Measurements from ENCODE around the gene COLQ. TPM values are rescaled to one million over a fixed set of nuclear protein-coding genes. Genes with fewer than 3 reads are reported as not detected.
A peak's percentile ranks its signal among the peaks of the same experiment; 100 is the strongest.

Gene COLQ
- total RNA-seq, 1 donor from 2014 or later: 9.9 TPM

DNA sequence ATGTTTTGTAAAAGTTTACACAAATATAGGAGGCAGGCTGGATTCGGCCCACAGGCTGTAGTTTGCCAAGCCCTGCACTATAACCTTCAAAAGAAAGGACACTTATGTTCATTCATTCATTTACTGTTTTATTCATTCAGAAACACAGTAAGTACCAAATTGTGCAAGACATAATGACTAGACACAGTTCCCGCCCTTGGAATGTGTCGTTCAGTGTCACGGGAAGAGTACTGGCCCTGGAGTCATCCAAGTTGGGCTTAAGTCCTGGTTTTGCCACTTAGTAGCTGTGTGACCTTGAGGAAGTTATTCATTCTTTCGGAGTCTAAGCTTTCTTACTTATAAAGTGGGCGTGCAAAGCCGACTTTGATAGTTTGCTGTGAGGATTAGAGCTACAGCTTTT lies 22.0 kb downstream of the COLQ start:
- no peaks in the 10 kb centered on the region for H3K36me3 Mint-ChIP-seq (ENCODE audit: insufficient read depth)
- no peaks in the 10 kb centered on the region for H3K27me3 Mint-ChIP-seq
- no peaks in the 10 kb centered on the region for H3K9me3 Mint-ChIP-seq (ENCODE audit: low read depth)
- peak overlapping the region; percentile 20 for H3K27ac Mint-ChIP-seq
- peaks cover 7% of the 10 kb centered on the region for H3K4me1 Mint-ChIP-seq (ENCODE audit: low read depth)
- TF ChIP-seq CTCF (IDR thresholded peaks at IDR 0.05; ENCODE audit: unreplicated experiment): no peak
- DNase-seq (ENCODE audit: low spot score, unreplicated experiment): no peak
- no peak overlapping the region for H3K4me3 Mint-ChIP-seq (ENCODE audit: low read depth)

DNA sequence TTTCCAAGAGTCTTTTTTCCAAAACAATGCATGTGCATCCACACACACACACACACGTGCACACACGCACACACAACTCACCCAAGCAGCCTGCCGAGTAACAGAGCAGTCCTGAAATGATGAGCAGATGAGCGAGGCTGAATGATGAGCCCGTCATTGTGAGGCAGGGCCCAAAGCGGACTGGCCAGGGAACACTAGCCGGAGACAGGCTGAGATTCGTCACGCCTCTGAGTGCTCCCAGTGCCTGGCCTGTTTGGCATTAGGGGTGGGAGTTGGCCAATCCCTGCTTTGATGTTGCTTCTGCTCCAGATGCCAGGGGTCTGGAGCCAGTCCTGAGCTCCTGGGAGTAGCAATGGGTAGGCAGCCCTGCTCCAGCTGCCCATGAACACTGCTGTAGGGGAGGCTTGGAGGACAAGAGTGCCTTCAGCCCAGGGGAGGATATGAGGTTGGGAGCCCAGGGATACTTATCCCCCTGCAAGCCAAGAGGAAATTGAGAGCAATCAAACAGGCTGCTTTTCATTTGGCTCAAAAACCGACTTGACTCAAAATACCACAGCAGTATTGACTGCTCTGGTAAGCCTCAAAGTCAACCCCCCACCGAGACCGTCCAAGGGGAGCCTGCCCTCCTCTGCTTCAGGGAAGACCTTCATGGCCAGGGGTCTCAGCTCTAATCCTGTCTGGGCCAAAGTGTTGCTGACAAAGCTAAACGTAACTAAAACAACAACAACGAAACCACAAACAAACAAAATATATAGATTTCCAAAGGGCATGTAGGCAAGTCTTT lies 22.9 kb downstream of the COLQ start:
- no peaks in the 10 kb centered on the region for H3K27me3 Mint-ChIP-seq
- H3K27ac Mint-ChIP-seq: no peak overlapping the region
- H3K36me3 Mint-ChIP-seq (ENCODE audit: insufficient read depth): no peaks in the 10 kb centered on the region
- DNase-seq (ENCODE audit: low spot score, unreplicated experiment): no peak
- H3K4me1 Mint-ChIP-seq (ENCODE audit: low read depth): peaks cover 7% of the 10 kb centered on the region
- H3K9me3 Mint-ChIP-seq (ENCODE audit: low read depth): no peaks in the 10 kb centered on the region
- TF ChIP-seq CTCF (IDR thresholded peaks at IDR 0.05; ENCODE audit: unreplicated experiment): no peak
- no peak overlapping the region for H3K4me3 Mint-ChIP-seq (ENCODE audit: low read depth)

- DNase-seq (ENCODE audit: low spot score, unreplicated experiment): no peak
- Mint-ChIP-seq H3K4me1 (ENCODE audit: low read depth) (peaks cover 7% of the 10 kb centered on the region), H3K9me3 (ENCODE audit: low read depth) (no peaks in the 10 kb centered on the region), H3K27ac (no peak overlapping the region), H3K36me3 (ENCODE audit: insufficient read depth) (no peaks in the 10 kb centered on the region), H3K4me3 (ENCODE audit: low read depth) (no peak overlapping the region), H3K27me3 (no peaks in the 10 kb centered on the region)
- TF ChIP-seq CTCF (IDR thresholded peaks at IDR 0.05; ENCODE audit: unreplicated experiment): no peak
Measured at GRCh38 chr3:15497964-15498363, 23.5 kb downstream of the COLQ start.

GRCh38 chr3:15496341-15496664 lies 25.2 kb downstream of the COLQ start:
- DNase-seq (ENCODE audit: low spot score, unreplicated experiment): no peak
- Mint-ChIP-seq H3K9me3 (ENCODE audit: low read depth) (no peaks in the 10 kb centered on the region), H3K4me1 (ENCODE audit: low read depth) (peaks cover 7% of the 10 kb centered on the region), H3K4me3 (ENCODE audit: low read depth) (no peak overlapping the region), H3K27ac (no peak overlapping the region), H3K27me3 (no peaks in the 10 kb centered on the region), H3K36me3 (ENCODE audit: insufficient read depth) (no peaks in the 10 kb centered on the region)
- no peak for TF ChIP-seq CTCF (IDR thresholded peaks at IDR 0.05; ENCODE audit: unreplicated experiment)

GRCh38 chr3:15495461-15496340 lies 25.8 kb downstream of the COLQ start:
- no peak for DNase-seq (ENCODE audit: low spot score, unreplicated experiment)
- no peak for TF ChIP-seq CTCF (IDR thresholded peaks at IDR 0.05; ENCODE audit: unreplicated experiment)
- Mint-ChIP-seq H3K4me3 (ENCODE audit: low read depth) (no peak overlapping the region), H3K4me1 (ENCODE audit: low read depth) (peaks cover 7% of the 10 kb centered on the region), H3K27me3 (no peaks in the 10 kb centered on the region), H3K9me3 (ENCODE audit: low read depth) (no peaks in the 10 kb centered on the region), H3K36me3 (ENCODE audit: insufficient read depth) (no peaks in the 10 kb centered on the region), H3K27ac (peak overlapping the region; percentile 11)

Measured in progenitor cell of endocrine pancreas (in vitro differentiated cells).